Activated CD4-positive, alpha-beta T cell treated with anti-CD3 and anti-CD28 coated beads, Interleukin-2, amount 10 ng/mL, durations not matched to agents 7 days and 5 days (primary cell): ENCODE data around the gene DCXR. TPM values are rescaled to one million over a fixed set of nuclear protein-coding genes. Genes with fewer than 3 reads are reported as not detected.
A peak's percentile ranks its signal among the peaks of the same experiment; 100 is the strongest.

ENCODE experiments used
- CTCF ChIA-PET: fragments of 350-600 bp; sonication (Branson Sonifier 250); formaldehyde crosslinking; loops from one replicate; lab custom pipeline; 2021; ENCODE audit warnings: antibody characterized with exemption; lab: Charles Lee
- POLR2A ChIA-PET: fragments of 350-600 bp; sonication (Branson Sonifier 250); formaldehyde crosslinking; loops from one replicate; lab custom pipeline; 2021; ENCODE audit warnings: antibody characterized with exemption; lab: Charles Lee
- DNase-seq: peaks from one replicate; pipeline ENCODE4 v3.0.0-alpha.2; 2020
- H3K27ac Mint-ChIP-seq: one replicate; pipeline ENCODE4 v1.8.0; 2021; ENCODE audit warnings: mild to moderate bottlenecking, moderate library complexity, mixed read lengths
- H3K27me3 Mint-ChIP-seq: one replicate; pipeline ENCODE4 v1.8.0; 2021; ENCODE audit warnings: mixed read lengths
- H3K36me3 Mint-ChIP-seq: one replicate; pipeline ENCODE4 v1.8.0; 2021; ENCODE audit warnings: low read depth, mixed read lengths
- H3K4me1 Mint-ChIP-seq: one replicate; pipeline ENCODE4 v1.8.0; 2021; ENCODE audit warnings: mixed read lengths
- H3K4me3 Mint-ChIP-seq: one replicate; pipeline ENCODE4 v1.8.0; 2021; ENCODE audit warnings: mild to moderate bottlenecking, moderate library complexity, mixed read lengths
- H3K9me3 Mint-ChIP-seq: one replicate; pipeline ENCODE4 v1.8.0; 2021; ENCODE audit warnings: mixed read lengths
- total RNA-seq, 2 experiments: library from RNA; stranded (reverse); gene quantifications; one replicate each; pipeline ENCODE4 v1.2.3, GENCODE V29; 2021

The DCXR gene
- total RNA-seq, 2 experiments from 2014 or later: 140 to 144 TPM

- POLR2A ChIA-PET: no interaction called here
- H3K27me3 Mint-ChIP-seq: no peaks in the 10 kb centered on the region
- CTCF ChIA-PET: interaction anchor here (0.9 to 2.0 kb wide), 2 partner anchors 12 to 35 kb away, joined by 3 to 7 read pairs; no protein-coding TSS in a partner anchor
- H3K4me3 Mint-ChIP-seq: peak overlapping the region; percentile 65
- peaks cover 11% of the 10 kb centered on the region for H3K4me1 Mint-ChIP-seq
- no peaks in the 10 kb centered on the region for H3K9me3 Mint-ChIP-seq
- H3K36me3 Mint-ChIP-seq: peaks cover under 1% of the 10 kb centered on the region
- peak; percentile 29 for DNase-seq
- H3K27ac Mint-ChIP-seq: peak overlapping the region; percentile 69
These were observed 27.7 kb upstream of the DCXR start for GRCh38 chr17:82065193-82065637.

GRCh38 chr17:82064433-82065192 is 27.1 kb upstream of the DCXR start:
- POLR2A ChIA-PET: no interaction called here
- DNase-seq: no peak
- peak overlapping the region; percentile 65 for H3K4me3 Mint-ChIP-seq
- peaks cover 3% of the 10 kb centered on the region for H3K36me3 Mint-ChIP-seq
- no peaks in the 10 kb centered on the region for H3K27me3 Mint-ChIP-seq
- H3K9me3 Mint-ChIP-seq: no peaks in the 10 kb centered on the region
- peaks cover 11% of the 10 kb centered on the region for H3K4me1 Mint-ChIP-seq
- CTCF ChIA-PET: interaction anchor here (0.9 to 2.0 kb wide), 2 partner anchors 11 to 34 kb away, joined by 3 to 7 read pairs; no protein-coding TSS in a partner anchor
- H3K27ac Mint-ChIP-seq: peak overlapping the region; percentile 69

GRCh38 chr17:82063424-82064415 is 26.2 kb upstream of the DCXR start:
- peak overlapping the region; percentile 69 for H3K27ac Mint-ChIP-seq
- POLR2A ChIA-PET: no interaction called here
- peaks cover 3% of the 10 kb centered on the region for H3K36me3 Mint-ChIP-seq
- no peaks in the 10 kb centered on the region for H3K27me3 Mint-ChIP-seq
- peak overlapping the region; percentile 65 for H3K4me3 Mint-ChIP-seq
- H3K4me1 Mint-ChIP-seq: peaks cover 11% of the 10 kb centered on the region
- CTCF ChIA-PET: interaction anchor here (0.9 to 2.0 kb wide), 2 partner anchors 10 to 97 kb away, joined by 3 to 7 read pairs; no protein-coding TSS in a partner anchor
- no peak for DNase-seq
- no peaks in the 10 kb centered on the region for H3K9me3 Mint-ChIP-seq

- Mint-ChIP-seq H3K9me3 (no peaks in the 10 kb centered on the region), H3K4me3 (no peak overlapping the region), H3K4me1 (peaks cover 11% of the 10 kb centered on the region), H3K36me3 (peaks cover 3% of the 10 kb centered on the region), H3K27me3 (no peaks in the 10 kb centered on the region), H3K27ac (no peak overlapping the region)
- DNase-seq: no peak
- POLR2A ChIA-PET: no interaction called here
- CTCF ChIA-PET: interaction anchor here (0.9 kb wide), 1 partner anchor 96 kb away, joined by 3 read pairs; no protein-coding TSS in a partner anchor
These were observed 25.5 kb upstream of the DCXR start for GRCh38 chr17:82062984-82063368.

GRCh38 chr17:82062076-82062983 is 24.8 kb upstream of the DCXR start:
- Mint-ChIP-seq H3K27me3 (no peaks in the 10 kb centered on the region), H3K9me3 (no peaks in the 10 kb centered on the region), H3K36me3 (peaks cover 3% of the 10 kb centered on the region), H3K4me3 (no peak overlapping the region), H3K4me1 (peaks cover 11% of the 10 kb centered on the region), H3K27ac (no peak overlapping the region)
- ChIA-PET POLR2A (no interaction called here), CTCF (no interaction called here)
- DNase-seq: no peak

GRCh38 chr17:82061047-82061925 is 23.8 kb upstream of the DCXR start:
- peaks cover 8% of the 10 kb centered on the region for H3K4me1 Mint-ChIP-seq
- ChIA-PET POLR2A (no interaction called here), CTCF (interaction anchor here (0.5 kb wide), 1 partner anchor 84 kb away, joined by 3 read pairs; no protein-coding TSS in a partner anchor)
- DNase-seq: no peak
- no peaks in the 10 kb centered on the region for H3K27me3 Mint-ChIP-seq
- H3K4me3 Mint-ChIP-seq: no peak overlapping the region
- H3K27ac Mint-ChIP-seq: no peak overlapping the region
- no peaks in the 10 kb centered on the region for H3K9me3 Mint-ChIP-seq
- H3K36me3 Mint-ChIP-seq: peaks cover 3% of the 10 kb centered on the region

- Mint-ChIP-seq H3K27ac (no peak overlapping the region), H3K4me3 (no peak overlapping the region), H3K27me3 (no peaks in the 10 kb centered on the region), H3K36me3 (peaks cover 3% of the 10 kb centered on the region), H3K4me1 (peaks cover 5% of the 10 kb centered on the region), H3K9me3 (no peaks in the 10 kb centered on the region)
- no peak for DNase-seq
- ChIA-PET POLR2A (no interaction called here), CTCF (interaction anchor here (0.5 to 1.8 kb wide), 2 partner anchors 30 to 84 kb away, joined by 3 to 5 read pairs; partner anchors contain the start of gene RAC3)
These were observed 23.1 kb upstream of the DCXR start for GRCh38 chr17:82060614-82061013.

GRCh38 chr17:82060001-82060380 is 22.5 kb upstream of the DCXR start:
- CTCF ChIA-PET: interaction anchor here (1.1 to 1.8 kb wide), 2 partner anchors 22 to 29 kb away, joined by 3 to 5 read pairs; partner anchors contain the start of genes DCXR and RAC3
- Mint-ChIP-seq H3K4me1 (peaks cover 5% of the 10 kb centered on the region), H3K27ac (no peak overlapping the region), H3K36me3 (peaks cover 3% of the 10 kb centered on the region), H3K4me3 (no peak overlapping the region), H3K27me3 (no peaks in the 10 kb centered on the region), H3K9me3 (no peaks in the 10 kb centered on the region)
- POLR2A ChIA-PET: no interaction called here
- no peak for DNase-seq

- H3K27me3 Mint-ChIP-seq: no peaks in the 10 kb centered on the region
- DNase-seq: no peak
- no peak overlapping the region for H3K4me3 Mint-ChIP-seq
- CTCF ChIA-PET: interaction anchor here (0.5 to 1.8 kb wide), 3 partner anchors 22 to 139 kb away, joined by 3 to 5 read pairs (median 3); partner anchors contain the start of genes DCXR and RAC3
- no peaks in the 10 kb centered on the region for H3K9me3 Mint-ChIP-seq
- H3K36me3 Mint-ChIP-seq: peaks cover 5% of the 10 kb centered on the region
- POLR2A ChIA-PET: no interaction called here
- H3K27ac Mint-ChIP-seq: no peak overlapping the region
- peaks cover 5% of the 10 kb centered on the region for H3K4me1 Mint-ChIP-seq
These were observed 21.9 kb upstream of the DCXR start for GRCh38 chr17:82059272-82060000.

GRCh38 chr17:82058855-82059249 is 21.4 kb upstream of the DCXR start:
- ChIA-PET POLR2A (interaction anchor here (0.6 kb wide), 1 partner anchor 8 kb away, joined by 6 read pairs; no protein-coding TSS in a partner anchor), CTCF (interaction anchor here (0.5 to 1.8 kb wide), 3 partner anchors 21 to 140 kb away, joined by 3 to 5 read pairs (median 3); partner anchors contain the start of genes DCXR and RAC3)
- H3K27me3 Mint-ChIP-seq: no peaks in the 10 kb centered on the region
- no peaks in the 10 kb centered on the region for H3K9me3 Mint-ChIP-seq
- no peaks in the 10 kb centered on the region for H3K4me1 Mint-ChIP-seq
- peaks cover 5% of the 10 kb centered on the region for H3K36me3 Mint-ChIP-seq
- no peak for DNase-seq
- no peak overlapping the region for H3K27ac Mint-ChIP-seq
- no peak overlapping the region for H3K4me3 Mint-ChIP-seq
